ENCODE measurements around the gene TECTA.

TECTA gene

DNA sequence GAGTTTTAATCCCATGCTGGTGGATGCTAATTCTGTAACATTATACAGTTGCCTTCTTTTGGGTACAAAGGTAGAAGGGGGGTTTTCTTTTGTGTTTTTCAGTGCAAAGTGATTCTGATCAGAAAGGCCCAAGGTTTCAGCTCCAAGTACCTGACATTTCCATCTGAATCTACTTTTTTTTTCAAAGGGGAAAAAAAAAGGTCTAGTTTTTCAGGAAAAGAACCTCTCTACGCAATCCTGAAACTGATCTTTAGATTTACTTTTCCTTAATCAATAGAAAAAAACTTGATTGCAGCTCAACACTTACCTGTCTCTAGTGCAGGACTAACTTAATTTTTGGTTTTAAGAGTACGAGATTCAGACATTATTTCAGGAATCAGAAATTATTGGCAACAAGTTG lies at the start of gene TECTA:
Gene TECTA (plus strand): TSS at position 301 of the 400 bp plus-strand sequence. CDS start 1,423 bp downstream, outside the sequence.
- no peak for DNase-seq

GRCh38 chr11:121053244-121053643 lies 47.8 kb upstream of the TECTA start:
- DNase-seq = no peak

GRCh38 chr11:121054266-121054665 lies 46.8 kb upstream of the TECTA start:
- no peak for DNase-seq

GRCh38 chr11:121055076-121055475 lies 46.0 kb upstream of the TECTA start:
- no peak for DNase-seq

DNA sequence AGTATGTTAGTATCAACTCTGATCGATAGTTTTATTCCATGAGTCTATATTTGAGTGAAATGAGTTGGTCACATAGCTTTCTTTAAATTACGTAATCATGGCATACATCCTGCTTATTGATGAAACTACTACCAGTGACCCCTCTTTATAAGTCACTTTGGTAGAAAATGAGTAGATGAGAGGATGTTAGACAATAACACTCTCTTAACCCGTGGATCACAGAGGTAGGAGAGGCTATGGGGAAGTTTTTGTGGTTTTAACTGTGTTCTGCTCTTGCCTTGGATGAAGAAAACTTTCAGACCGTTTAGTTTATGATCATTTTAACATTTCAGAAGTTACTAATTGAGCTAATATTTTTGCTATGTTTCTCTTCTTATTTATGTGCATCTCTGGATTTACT lies 43.1 kb upstream of the TECTA start:
- no peak for DNase-seq

- DNase-seq = no peak
These were observed 42.1 kb upstream of the TECTA start for GRCh38 chr11:121058941-121059340.

DNA sequence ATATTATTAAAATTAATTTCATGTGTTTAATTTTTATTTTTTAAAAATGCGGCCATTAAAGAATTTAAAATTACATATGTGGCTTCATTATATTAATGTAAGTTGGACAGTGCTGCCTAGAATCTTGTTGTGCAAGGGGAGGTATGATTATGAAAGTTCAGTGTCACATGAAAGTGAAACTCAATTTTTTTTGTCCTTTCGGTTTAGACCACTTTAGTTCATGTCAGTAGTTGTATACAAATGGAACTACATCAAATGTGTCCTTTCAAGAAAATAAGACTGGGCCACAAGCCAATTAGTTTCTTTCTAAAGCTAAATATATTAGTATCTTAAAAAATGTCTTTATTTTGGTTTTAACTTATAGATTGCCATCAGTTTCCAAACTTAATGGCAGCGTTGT lies 41.4 kb upstream of the TECTA start:
- DNase-seq = no peak

- DNase-seq = no peak
These were observed 37.3 kb upstream of the TECTA start for GRCh38 chr11:121063728-121064127.

DNA sequence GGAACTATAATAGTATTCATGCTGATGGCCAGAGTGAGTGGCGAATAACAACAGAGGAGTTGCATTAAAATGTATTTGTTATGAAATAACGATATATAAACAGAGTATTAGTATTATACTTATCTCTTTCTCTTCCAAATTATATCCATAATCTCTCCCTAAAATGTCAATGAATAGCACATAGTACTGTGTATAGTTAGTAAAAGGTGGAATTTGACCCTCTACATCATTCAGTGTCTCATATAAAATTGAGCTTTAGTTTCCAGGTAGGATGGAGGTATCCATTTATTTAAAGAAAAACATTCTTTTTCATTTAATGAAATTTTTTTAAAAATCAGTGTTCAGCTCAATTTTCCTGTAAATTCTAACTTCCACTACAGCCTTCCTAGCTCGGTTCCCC lies 34.4 kb upstream of the TECTA start:
- DNase-seq = no peak

DNA sequence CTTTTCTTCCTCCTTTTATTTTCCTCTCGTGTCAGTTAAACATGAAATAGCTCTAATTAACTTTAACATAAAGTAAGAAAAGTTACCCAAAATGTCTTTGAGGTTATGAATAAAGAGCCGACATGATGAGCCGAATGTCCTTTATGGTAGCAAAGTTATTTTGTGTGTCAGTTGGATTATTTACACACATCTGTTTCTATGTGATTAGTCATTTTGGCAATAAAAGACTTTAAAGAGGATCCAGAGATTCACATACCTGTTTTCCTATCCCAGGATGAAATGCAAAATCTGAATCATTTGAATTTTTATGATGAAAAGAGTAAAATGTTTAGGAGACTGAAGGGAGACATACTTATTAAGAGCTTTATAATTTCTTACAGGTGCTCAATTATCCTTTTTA lies 34.0 kb upstream of the TECTA start:
- DNase-seq = no peak

DNA sequence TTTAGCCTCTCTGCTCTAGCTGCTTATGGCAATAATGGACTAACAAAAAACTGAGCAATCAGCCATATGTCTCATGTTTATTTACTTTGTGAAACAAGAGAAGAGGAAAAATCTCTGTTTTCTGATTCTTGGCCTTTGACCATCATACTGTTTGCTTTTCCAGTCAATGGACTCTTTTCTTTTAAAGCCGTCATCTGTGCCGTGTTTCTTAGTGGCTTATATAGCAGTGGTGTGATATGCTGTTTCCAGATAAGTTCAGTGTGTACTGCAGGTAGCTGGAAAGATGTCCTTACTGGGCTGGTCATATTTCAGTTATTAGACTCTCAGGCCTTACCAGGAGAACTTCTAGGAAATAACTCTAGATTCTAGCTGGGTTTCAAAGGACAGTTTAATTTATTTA lies 33.6 kb upstream of the TECTA start:
- DNase-seq = no peak

DNA sequence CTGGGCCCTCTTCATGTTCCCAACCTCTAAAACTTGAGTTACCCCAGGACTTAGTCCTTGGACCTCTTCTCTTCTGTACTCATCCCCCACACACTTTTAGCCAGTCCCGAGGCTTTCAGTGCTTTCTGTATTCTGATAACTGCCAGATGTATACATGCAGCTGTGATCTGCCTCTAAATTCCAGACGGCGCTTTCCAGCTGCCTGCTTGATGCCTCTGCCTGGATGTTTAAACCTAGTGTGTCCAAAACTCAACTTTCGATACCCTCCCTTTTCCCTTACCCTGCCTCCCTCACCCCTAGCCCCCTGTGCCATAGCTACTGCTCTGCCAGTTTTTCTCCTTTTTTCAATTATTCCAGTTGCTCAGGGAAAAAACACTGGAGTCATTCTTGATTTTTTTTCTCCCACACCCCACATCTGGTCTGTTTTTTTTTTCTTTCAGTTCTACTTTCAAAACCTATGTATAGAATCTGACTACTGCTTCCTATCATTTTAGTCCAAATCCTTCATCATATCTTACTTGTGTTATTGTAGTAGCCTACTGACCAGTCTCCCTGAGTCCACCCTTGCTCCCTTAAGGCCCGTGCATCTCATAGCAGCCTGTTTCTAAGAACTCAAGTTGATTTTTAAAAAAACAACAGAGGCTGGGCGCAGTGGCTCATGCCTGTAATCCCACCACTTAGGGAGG lies 32.9 kb upstream of the TECTA start:
- peak in 1 of 14 donors; percentile 16 for DNase-seq

DNA sequence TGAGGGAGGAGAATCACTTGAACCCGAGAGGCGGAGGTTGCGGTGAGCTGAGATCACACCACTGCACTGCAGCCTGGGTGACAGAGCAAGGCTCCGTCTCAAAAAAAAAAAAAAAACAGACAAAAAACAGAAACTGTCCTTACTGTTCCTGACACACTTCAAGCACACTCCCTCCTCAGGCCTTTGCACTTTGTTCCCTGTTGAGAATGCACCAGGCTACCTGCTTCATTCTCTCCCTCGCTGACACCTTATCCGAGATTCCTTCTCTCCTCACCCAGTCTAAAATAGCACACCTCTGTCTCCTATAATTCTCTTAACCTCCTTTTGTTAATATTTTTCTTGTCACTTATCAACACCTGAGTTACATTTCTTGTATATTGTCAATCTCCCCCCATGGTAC lies 32.3 kb upstream of the TECTA start:
- DNase-seq = no peak

DNA sequence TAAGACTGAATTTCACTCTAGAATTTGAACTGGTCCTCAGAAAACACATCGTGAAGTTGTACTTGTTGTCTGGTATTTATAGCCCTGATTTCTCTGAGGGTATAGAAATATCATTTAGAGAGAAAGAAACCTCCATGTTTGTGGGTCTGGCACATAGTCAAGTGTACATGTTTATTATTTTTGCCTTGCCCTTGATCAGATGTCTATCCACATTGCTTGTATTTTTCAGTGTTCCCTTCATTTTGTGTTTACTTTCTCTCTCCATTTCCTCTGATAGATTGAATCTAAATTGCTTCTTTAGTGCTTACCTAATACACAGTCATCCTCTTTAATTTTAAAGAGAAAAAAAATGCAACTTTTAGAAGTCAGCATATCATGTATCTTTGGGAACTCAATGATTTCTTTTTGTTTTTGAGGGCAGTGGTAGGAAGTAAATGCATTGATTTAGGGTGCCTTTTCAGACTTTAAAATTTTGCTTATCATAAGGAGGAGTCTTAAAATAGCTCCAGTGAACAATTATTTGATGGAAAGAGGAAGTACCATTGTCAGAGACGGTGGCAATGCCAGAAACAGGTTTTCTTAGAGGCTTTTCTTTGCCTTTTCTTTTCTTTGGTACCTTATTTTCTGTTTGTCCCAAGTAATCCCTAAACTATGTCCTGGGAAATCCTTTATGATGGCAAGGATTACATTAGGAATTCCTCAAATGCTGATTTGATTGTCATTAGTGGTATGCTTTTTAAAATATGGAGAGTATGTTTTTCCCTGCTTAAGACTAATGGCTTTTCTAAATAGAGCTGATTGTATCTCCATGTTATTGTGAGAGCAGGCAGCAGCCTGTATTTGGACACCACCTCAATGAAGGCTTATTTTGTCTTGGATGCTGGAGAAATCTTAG lies 29.8 kb upstream of the TECTA start:
- no peak for DNase-seq

- peak in 10 of 14 donors; percentile 0 to 39 (median 16) for DNase-seq
These were observed 29.1 kb upstream of the TECTA start for GRCh38 chr11:121071846-121072450.

GRCh38 chr11:121081321-121081720 lies 19.7 kb upstream of the TECTA start:
- no peak for DNase-seq

DNA sequence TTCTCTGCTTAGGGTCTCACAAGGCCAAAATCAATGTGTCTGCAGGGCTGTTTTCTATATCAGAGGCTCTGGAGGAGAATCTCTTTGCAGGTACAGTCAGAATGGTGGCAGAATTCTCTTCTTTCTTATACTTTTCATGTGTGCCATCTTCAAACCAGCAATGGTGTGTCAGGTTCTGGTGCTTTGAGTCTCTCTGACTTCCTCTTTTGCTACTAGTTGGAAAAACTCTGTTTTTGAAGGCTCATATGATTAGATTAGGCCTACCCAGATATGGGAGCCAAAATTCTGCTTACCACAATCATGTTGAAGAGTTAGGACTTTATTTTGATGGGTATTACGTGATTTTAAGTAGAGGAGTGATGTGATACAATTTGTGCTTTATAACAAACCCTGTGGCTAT lies 18.8 kb upstream of the TECTA start:
- DNase-seq = no peak

GRCh38 chr11:121082670-121083069 lies 18.4 kb upstream of the TECTA start:
- no peak for DNase-seq

DNA sequence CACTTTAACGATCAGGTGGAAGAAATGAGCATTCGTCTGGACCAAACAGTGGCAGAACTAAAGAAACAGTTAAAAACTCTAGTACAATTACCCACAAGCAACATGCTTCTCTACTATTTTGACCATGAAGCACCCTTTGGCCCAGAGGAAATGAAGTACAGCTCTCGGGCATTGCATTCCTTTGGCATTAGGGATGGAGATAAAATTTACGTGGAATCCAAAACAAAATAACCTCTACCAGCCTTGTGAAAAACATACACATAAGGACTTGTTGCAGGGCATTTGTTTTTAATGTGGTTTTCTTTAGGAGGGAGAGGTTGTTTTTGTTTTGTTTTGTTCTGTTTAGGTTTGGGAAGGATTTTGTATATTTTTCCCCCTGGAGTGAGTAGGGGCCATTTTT lies 14.2 kb upstream of the TECTA start:
- no peak for DNase-seq

- DNase-seq = no peak
These were observed 11.5 kb upstream of the TECTA start for GRCh38 chr11:121089566-121089965.

DNA sequence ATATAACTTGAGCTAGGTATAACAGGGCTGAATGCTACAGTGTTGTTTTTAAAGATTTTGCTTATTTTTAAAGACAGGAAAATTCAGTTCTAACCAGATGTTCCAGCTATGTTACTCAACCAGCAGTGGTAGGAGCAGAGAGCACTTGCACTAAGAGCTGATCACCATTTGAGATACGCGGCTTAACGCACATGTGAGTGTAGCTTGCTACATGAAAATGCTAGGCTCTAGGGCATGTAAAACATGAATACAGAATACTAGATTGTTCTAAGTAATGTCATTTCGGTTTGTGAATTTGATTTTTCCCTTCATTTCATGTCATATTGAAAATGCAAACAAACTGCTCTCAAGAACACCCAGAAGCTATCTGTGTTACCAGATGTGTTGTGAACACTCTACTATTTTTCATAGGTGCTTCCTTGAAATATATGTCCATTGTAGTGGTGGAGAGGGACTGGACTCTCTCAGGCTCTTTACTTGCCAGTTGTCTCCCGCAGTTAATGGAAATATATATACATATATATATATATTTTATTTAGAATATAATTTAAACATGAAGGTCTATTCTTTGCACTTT lies 10.8 kb upstream of the TECTA start:
- DNase-seq = no peak

- no peak for DNase-seq
These were observed 9.4 kb upstream of the TECTA start for GRCh38 chr11:121091492-121092152.

- no peak for DNase-seq
These were observed 5.5 kb upstream of the TECTA start for GRCh38 chr11:121095561-121095960.

All from C1 segment of cervical spinal cord (tissue), 14 donors.